ENCODE measurements around the gene COG5. TPM values are rescaled to one million over a fixed set of nuclear protein-coding genes. Genes with fewer than 3 reads are reported as not detected.

Gene COG5
- total RNA-seq, result 64.9 TPM

GRCh38 chr7:107563775-107564552, at the start of gene COG5, which contains the start of gene DUS4L:
COG5 (minus strand) TSS chr7:107563920; CDS start chr7:107563896, 24 bp downstream.
DUS4L (plus strand) TSS chr7:107563971; CDS start chr7:107567071, 3,100 bp downstream.

GRCh38 chr7:107579885-107580715, 16.4 kb upstream of the COG5 start, which contains the start of gene BCAP29:
BCAP29 (plus strand) TSS chr7:107580246; CDS start chr7:107580773, 527 bp downstream.

DNA sequence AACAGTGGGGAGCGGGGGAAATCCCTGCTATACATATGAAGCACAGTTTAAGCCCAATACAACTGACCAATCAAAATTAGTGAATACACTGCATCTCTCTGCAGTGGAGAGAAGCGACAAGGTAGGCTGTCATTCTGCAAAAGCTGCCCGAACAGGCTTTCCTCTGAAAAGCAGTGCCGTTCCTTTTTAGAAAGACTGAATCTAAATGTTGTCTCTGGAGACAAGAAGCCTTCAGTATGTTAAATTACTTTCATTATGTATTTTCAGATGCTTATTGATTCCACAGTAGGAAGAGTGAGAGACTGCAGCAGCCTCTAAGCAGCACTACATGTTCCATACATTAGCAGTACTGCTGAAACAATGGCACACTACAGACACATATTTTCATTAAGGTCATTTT, 93.8 kb downstream of the COG5 start, which contains the start of gene GPR22:
TSS of gene GPR22 (plus strand) at position 129 of the 400 bp plus-strand sequence. CDS start 4,004 bp downstream, outside the sequence.

GRCh38 chr7:107168233-107169119, 395.2 kb downstream of the COG5 start, which contains the start of gene HBP1:
HBP1 (plus strand) TSS chr7:107169003; CDS start chr7:107179894, 10,891 bp downstream.

Small RNA genes within 50 kb of the gene (small RNA-seq; reads per million reads assigned to genes)
- not detected for gene AC002381.1 (ENCODE audit: low replicate concordance)
- gene RF01233 (ENCODE audit: low replicate concordance), result not detected

Other genes with a start within 250 kb of the COG5 start
- not detected for gene GPR22, start 93.9 kb downstream of the COG5 start, total RNA-seq
- 12.4 TPM for gene DUS4L, start 51 bp upstream of the COG5 start, total RNA-seq
- 42.9 TPM for gene BCAP29, start 16.3 kb upstream of the COG5 start, total RNA-seq
- gene SLC26A4, start 96.9 kb upstream of the COG5 start, total RNA-seq, result 3.2 TPM
- 19.3 TPM for gene CBLL1, start 180.2 kb upstream of the COG5 start, total RNA-seq
- gene SLC26A3, start 239.3 kb upstream of the COG5 start, total RNA-seq, result not detected

All from metanephros (tissue), 2 donors.